AG09319 (cell line): ENCODE data around the gene KSR2.

Experiments
- DNase-seq: peaks from one replicate; pipeline ENCODE4 v3.0.0-alpha.2; 2010; ENCODE audit warnings: low read depth; ENCODE audit errors: extremely low read depth
- CTCF ChIP-seq: IDR thresholded peaks from 2 replicates; pipeline ENCODE4 v1.5.1; 2011; ENCODE audit warnings: low read depth, mild to moderate bottlenecking, inconsistent platforms, low read length, moderate library complexity

KSR2 gene

GRCh38 chr12:117555889-117556288, 412.9 kb downstream of the KSR2 start:
- no peak for DNase-seq

GRCh38 chr12:117552971-117553370, 415.8 kb downstream of the KSR2 start:
- no peak for DNase-seq
- TF ChIP-seq CTCF, result no peak

More at GRCh38 chr12:117555889-117556288, 412.9 kb downstream of the KSR2 start:
- TF ChIP-seq CTCF, result no peak

GRCh38 chr12:117551665-117552064, 417.1 kb downstream of the KSR2 start:
- no peak for TF ChIP-seq CTCF
- no peak for DNase-seq

GRCh38 chr12:117547209-117547608, 421.6 kb downstream of the KSR2 start:
- TF ChIP-seq CTCF, result no peak
- no peak for DNase-seq

- DNase-seq, result no peak
- no peak for TF ChIP-seq CTCF
These were observed 423.6 kb downstream of the KSR2 start for GRCh38 chr12:117545216-117545615.

GRCh38 chr12:117540011-117540410, 428.8 kb downstream of the KSR2 start:
- no peak for TF ChIP-seq CTCF

GRCh38 chr12:117538926-117539325, 429.9 kb downstream of the KSR2 start:
- no peak for TF ChIP-seq CTCF

More at GRCh38 chr12:117540011-117540410, 428.8 kb downstream of the KSR2 start:
- DNase-seq, result no peak

More at GRCh38 chr12:117538926-117539325, 429.9 kb downstream of the KSR2 start:
- no peak for DNase-seq
